ENCODE measurements around the gene RHBDF2. TPM values are rescaled to one million over a fixed set of nuclear protein-coding genes. Genes with fewer than 3 reads are reported as not detected.

The RHBDF2 gene
- total RNA-seq, 1 donor from 2014 or later, result 40.1 TPM

GRCh38 chr17:76462556-76463290 lies 38.5 kb downstream of the RHBDF2 start:
- no peak for DNase-seq (ENCODE audit: low read depth)

- no peak for DNase-seq (ENCODE audit: low read depth)
These were observed 39.3 kb downstream of the RHBDF2 start for GRCh38 chr17:76461765-76462555.

GRCh38 chr17:76459674-76460073 lies 41.5 kb downstream of the RHBDF2 start:
- no peak for DNase-seq (ENCODE audit: low read depth)

- peak; percentile 48 for DNase-seq (ENCODE audit: low read depth)
These were observed 42.4 kb downstream of the RHBDF2 start for GRCh38 chr17:76458580-76459490.

- DNase-seq (ENCODE audit: low read depth), result no peak
These were observed 47.8 kb downstream of the RHBDF2 start for GRCh38 chr17:76453431-76453743.

- no peak for DNase-seq (ENCODE audit: low read depth)
These were observed 48.4 kb downstream of the RHBDF2 start, which contains the start of gene UBE2O for GRCh38 chr17:76452660-76453430. TSS of gene UBE2O (minus strand) at chr17:76453152. CDS start at chr17:76453141, 11 bp downstream.

- no peak for DNase-seq (ENCODE audit: low read depth)
These were observed 49.0 kb downstream of the RHBDF2 start for GRCh38 chr17:76452127-76452659.

GRCh38 chr17:76451506-76451905 lies 49.7 kb downstream of the RHBDF2 start:
- DNase-seq (ENCODE audit: low read depth), result no peak

- no peak for DNase-seq (ENCODE audit: low read depth)
These were observed 52.1 kb downstream of the RHBDF2 start for GRCh38 chr17:76449126-76449525.

- no peak for DNase-seq (ENCODE audit: low read depth)
These were observed 53.1 kb downstream of the RHBDF2 start for GRCh38 chr17:76447931-76448652.

GRCh38 chr17:76446449-76447231 lies 54.6 kb downstream of the RHBDF2 start:
- DNase-seq (ENCODE audit: low read depth), result peak; percentile 96

- no peak for DNase-seq (ENCODE audit: low read depth)
These were observed 55.4 kb downstream of the RHBDF2 start for GRCh38 chr17:76445697-76446448.

- DNase-seq (ENCODE audit: low read depth), result no peak
These were observed 56.5 kb downstream of the RHBDF2 start for GRCh38 chr17:76444518-76445311.

GRCh38 chr17:76442341-76443338 lies 58.6 kb downstream of the RHBDF2 start:
- DNase-seq (ENCODE audit: low read depth), result no peak

GRCh38 chr17:76441686-76442340 lies 59.4 kb downstream of the RHBDF2 start:
- no peak for DNase-seq (ENCODE audit: low read depth)

GRCh38 chr17:76440751-76441362 lies 60.4 kb downstream of the RHBDF2 start:
- no peak for DNase-seq (ENCODE audit: low read depth)
